ENCODE measurements around the gene DST. TPM values are rescaled to one million over a fixed set of nuclear protein-coding genes. Genes with fewer than 3 reads are reported as not detected.

The DST gene
- total RNA-seq, 1 experiment from 2014 or later, result 144 TPM

- H3K9ac ChIP-seq (ENCODE audit: low read length), result no peak overlapping the region
- H3K4me2 ChIP-seq (ENCODE audit: low read length), result no peak overlapping the region
- H3K36me3 ChIP-seq (ENCODE audit: control insufficient read depth in 1 of 2, insufficient read depth in 2 of 2, low read length in 2 of 2), result peaks cover 5 to 19% of the 10 kb centered on the region in 2 experiments
- RAD21 ChIA-PET (ENCODE audit: low non-redundant PET in 1 of 2, low total read pairs in 2 of 2, uncharacterized antibody in 2 of 2, unreplicated experiment in 2 of 2), result no interaction called here
- TF ChIP-seq ZNF274 (IDR thresholded peaks at IDR 0.05; ENCODE audit: low read depth, low read length), result no peak
- no peak for TF ChIP-seq SP1 (IDR thresholded peaks at IDR 0.05; ENCODE audit: low read depth)
- no peak for TF ChIP-seq ZFX (IDR thresholded peaks at IDR 0.05)
- no peak for TF ChIP-seq CBX3 (IDR thresholded peaks at IDR 0.05; ENCODE audit: low read depth)
- TF ChIP-seq SRF (IDR thresholded peaks at IDR 0.05; ENCODE audit: low read depth), result no peak
- TF ChIP-seq, protein P1, sequence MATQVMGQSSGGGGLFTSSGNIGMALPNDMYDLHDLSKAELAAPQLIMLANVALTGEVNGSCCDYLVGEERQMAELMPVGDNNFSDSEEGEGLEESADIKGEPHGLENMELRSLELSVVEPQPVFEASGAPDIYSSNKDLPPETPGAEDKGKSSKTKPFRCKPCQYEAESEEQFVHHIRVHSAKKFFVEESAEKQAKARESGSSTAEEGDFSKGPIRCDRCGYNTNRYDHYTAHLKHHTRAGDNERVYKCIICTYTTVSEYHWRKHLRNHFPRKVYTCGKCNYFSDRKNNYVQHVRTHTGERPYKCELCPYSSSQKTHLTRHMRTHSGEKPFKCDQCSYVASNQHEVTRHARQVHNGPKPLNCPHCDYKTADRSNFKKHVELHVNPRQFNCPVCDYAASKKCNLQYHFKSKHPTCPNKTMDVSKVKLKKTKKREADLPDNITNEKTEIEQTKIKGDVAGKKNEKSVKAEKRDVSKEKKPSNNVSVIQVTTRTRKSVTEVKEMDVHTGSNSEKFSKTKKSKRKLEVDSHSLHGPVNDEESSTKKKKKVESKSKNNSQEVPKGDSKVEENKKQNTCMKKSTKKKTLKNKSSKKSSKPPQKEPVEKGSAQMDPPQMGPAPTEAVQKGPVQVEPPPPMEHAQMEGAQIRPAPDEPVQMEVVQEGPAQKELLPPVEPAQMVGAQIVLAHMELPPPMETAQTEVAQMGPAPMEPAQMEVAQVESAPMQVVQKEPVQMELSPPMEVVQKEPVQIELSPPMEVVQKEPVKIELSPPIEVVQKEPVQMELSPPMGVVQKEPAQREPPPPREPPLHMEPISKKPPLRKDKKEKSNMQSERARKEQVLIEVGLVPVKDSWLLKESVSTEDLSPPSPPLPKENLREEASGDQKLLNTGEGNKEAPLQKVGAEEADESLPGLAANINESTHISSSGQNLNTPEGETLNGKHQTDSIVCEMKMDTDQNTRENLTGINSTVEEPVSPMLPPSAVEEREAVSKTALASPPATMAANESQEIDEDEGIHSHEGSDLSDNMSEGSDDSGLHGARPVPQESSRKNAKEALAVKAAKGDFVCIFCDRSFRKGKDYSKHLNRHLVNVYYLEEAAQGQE (IDR thresholded peaks at IDR 0.05; ENCODE audit: low read depth), result no peak
- peaks cover 27% of the 10 kb centered on the region for H3K79me2 ChIP-seq (ENCODE audit: insufficient read depth, low read length)
- H3K27ac ChIP-seq (ENCODE audit: low read depth, low read length), result no peak overlapping the region
- no peak for ATAC-seq
- POLR2A ChIA-PET, result no interaction called here
- H2AFZ ChIP-seq (ENCODE audit: low read depth, low read length, poor library complexity, severe bottlenecking), result no peak overlapping the region
- no TSS peak for BruUV-seq (replicated peaks)
- no peaks in the 10 kb centered on the region for H3K9me3 ChIP-seq (ENCODE audit: control insufficient read depth in 1 of 2, insufficient read depth in 1 of 2, low read depth in 1 of 2, low read length in 2 of 2)
- H3K4me1 ChIP-seq (ENCODE audit: control insufficient read depth in 1 of 2, insufficient read depth in 2 of 2, low read length in 2 of 2), result no peaks in the 10 kb centered on the region
- CTCF ChIA-PET, result no interaction called here
- intact Hi-C loops (cut with micrococcal nuclease), result no loop called here
- H3K4me3 ChIP-seq (replicated peaks in 1 of 2; ENCODE audit: low read depth in 1 of 2, low read length in 2 of 2), result no peak overlapping the region
- DNase-seq (ENCODE audit: low read depth, low spot score), result no peak
- no peaks in the 10 kb centered on the region for H4K20me1 ChIP-seq (ENCODE audit: insufficient read depth)
- no peaks in the 10 kb centered on the region for H3K27me3 ChIP-seq (ENCODE audit: insufficient read depth, low read length)
- no peaks in the 10 kb centered on the region for H3K9me2 ChIP-seq (ENCODE audit: insufficient read depth)
Measured at GRCh38 chr6:56534680-56535419, 107.8 kb downstream of the DST start.
